ENCODE data around the gene PAX7. TPM values are rescaled to one million over a fixed set of nuclear protein-coding genes. Genes with fewer than 3 reads are reported as not detected.

PAX7 gene
- polyA plus RNA-seq, 1 experiment: not detected

GRCh38 chr1:18700530-18700929 is 69.9 kb downstream of the PAX7 start:
- Histone ChIP-seq H3K4me3 (ENCODE audit: low read depth, low read length) (no peak overlapping the region), H3K36me3 (ENCODE audit: control insufficient read depth, insufficient read depth, low read length) (no peaks in the 10 kb centered on the region), H3K27me3 (ENCODE audit: control insufficient read depth, insufficient read depth, low read length) (no peaks in the 10 kb centered on the region; the same call in 1 of the 2 replicates)
- no peak for TF ChIP-seq CTCF (IDR thresholded peaks at IDR 0.05; ENCODE audit: insufficient read depth, low read depth, low read length)
- DNase-seq (ENCODE audit: low read depth): no peak
- ChIA-PET POLR2A (no interaction called here), CTCF (no interaction called here)

- CTCF ChIA-PET: interaction anchor here (0.6 kb wide), 1 partner anchor 1289 kb away, joined by 3 read pairs; no protein-coding TSS in a partner anchor
- DNase-seq (ENCODE audit: low read depth): no peak
- POLR2A ChIA-PET: no interaction called here
Observed at GRCh38 chr1:18701183-18701582, 70.5 kb downstream of the PAX7 start.

GRCh38 chr1:18703041-18703621 is 72.5 kb downstream of the PAX7 start:
- DNase-seq (ENCODE audit: low read depth): no peak

More at GRCh38 chr1:18701183-18701582, 70.5 kb downstream of the PAX7 start:
- no peak for TF ChIP-seq CTCF (IDR thresholded peaks at IDR 0.05; ENCODE audit: insufficient read depth, low read depth, low read length)
- no peaks in the 10 kb centered on the region for H3K36me3 ChIP-seq (ENCODE audit: control insufficient read depth, insufficient read depth, low read length)
- no peak overlapping the region for H3K4me3 ChIP-seq (ENCODE audit: low read depth, low read length)
- no peaks in the 10 kb centered on the region; the same call in none of the 2 replicates for H3K27me3 ChIP-seq (ENCODE audit: control insufficient read depth, insufficient read depth, low read length)

GRCh38 chr1:18705811-18706210 is 75.2 kb downstream of the PAX7 start:
- ChIA-PET POLR2A (no interaction called here), CTCF (no interaction called here)
- Histone ChIP-seq H3K4me3 (ENCODE audit: low read depth, low read length) (no peak overlapping the region), H3K27me3 (ENCODE audit: control insufficient read depth, insufficient read depth, low read length) (peaks cover 3% of the 10 kb centered on the region), H3K36me3 (ENCODE audit: control insufficient read depth, insufficient read depth, low read length) (no peaks in the 10 kb centered on the region)
- DNase-seq (ENCODE audit: low read depth): no peak
- TF ChIP-seq CTCF (IDR thresholded peaks at IDR 0.05; ENCODE audit: insufficient read depth, low read depth, low read length): no peak

More at GRCh38 chr1:18703041-18703621, 72.5 kb downstream of the PAX7 start:
- CTCF ChIA-PET: no interaction called here
- no peak for TF ChIP-seq CTCF (IDR thresholded peaks at IDR 0.05; ENCODE audit: insufficient read depth, low read depth, low read length)
- no peak overlapping the region for H3K4me3 ChIP-seq (ENCODE audit: low read depth, low read length)
- no peaks in the 10 kb centered on the region for H3K36me3 ChIP-seq (ENCODE audit: control insufficient read depth, insufficient read depth, low read length)
- POLR2A ChIA-PET: no interaction called here
- no peaks in the 10 kb centered on the region; the same call in none of the 2 replicates for H3K27me3 ChIP-seq (ENCODE audit: control insufficient read depth, insufficient read depth, low read length)

- no peak for TF ChIP-seq CTCF (IDR thresholded peaks at IDR 0.05; ENCODE audit: insufficient read depth, low read depth, low read length)
- ChIA-PET POLR2A (no interaction called here), CTCF (no interaction called here)
- Histone ChIP-seq H3K36me3 (ENCODE audit: control insufficient read depth, insufficient read depth, low read length) (no peaks in the 10 kb centered on the region), H3K4me3 (ENCODE audit: low read depth, low read length) (no peak overlapping the region), H3K27me3 (ENCODE audit: control insufficient read depth, insufficient read depth, low read length) (peaks cover 3% of the 10 kb centered on the region)
- no peak for DNase-seq (ENCODE audit: low read depth)
Observed at GRCh38 chr1:18707696-18708257, 77.1 kb downstream of the PAX7 start.

Measured in BJ (cell line).